ENCODE data around the gene SH3PXD2B.

GRCh38 chr5:172430354-172430753 is 24.0 kb downstream of the SH3PXD2B start:
- TF ChIP-seq CTCF (IDR thresholded peaks at IDR 0.05 in 2 of 3, conservative IDR thresholded peaks at IDR 0.05 in 1 of 3; ENCODE audit: borderline replicate concordance in 1 of 3, insufficient read depth in 1 of 3, low read depth in 2 of 3, low read length in 2 of 3) (no peak), POLR2A (IDR thresholded peaks at IDR 0.05; ENCODE audit: borderline replicate concordance, extremely low read depth, insufficient read depth, insufficient read length) (no peak), SIN3A (IDR thresholded peaks at IDR 0.05; ENCODE audit: low read depth) (no peak), FOSL1 (IDR thresholded peaks at IDR 0.05; ENCODE audit: low read depth) (no peak), EZH2 (IDR thresholded peaks at IDR 0.05) (no peak), EZH2phosphoT487 (IDR thresholded peaks at IDR 0.05; ENCODE audit: borderline replicate concordance) (no peak), MAX (IDR thresholded peaks at IDR 0.05) (no peak), SP1 (IDR thresholded peaks at IDR 0.05; ENCODE audit: low read depth) (no peak)

All from HCT116 (cell line).